C1 segment of cervical spinal cord (tissue), 14 donors: ENCODE measurements around the gene PLA2G2A.

ENCODE experiments used
- DNase-seq, 14 donors: peaks; one replicate each; lab custom pipeline; 2025; lab: John Stamatoyannopoulos, UW

The PLA2G2A gene

GRCh38 chr1:19973616-19974015, 5.8 kb downstream of the PLA2G2A start:
- DNase-seq, result no peak

- no peak for DNase-seq
These were observed 7.8 kb downstream of the PLA2G2A start for GRCh38 chr1:19971664-19972063.

- DNase-seq, result no peak
These were observed 9.3 kb downstream of the PLA2G2A start for GRCh38 chr1:19969898-19970660.

- no peak for DNase-seq
These were observed 11.6 kb downstream of the PLA2G2A start for GRCh38 chr1:19967808-19968207.

GRCh38 chr1:19964542-19964941, 14.9 kb downstream of the PLA2G2A start:
- no peak for DNase-seq

GRCh38 chr1:19963636-19964035, 15.8 kb downstream of the PLA2G2A start:
- no peak for DNase-seq

GRCh38 chr1:19960591-19960990, 18.8 kb downstream of the PLA2G2A start:
- DNase-seq, result no peak

- DNase-seq, result no peak
These were observed 21.6 kb downstream of the PLA2G2A start for GRCh38 chr1:19957779-19958178.

- no peak for DNase-seq
These were observed 23.8 kb downstream of the PLA2G2A start for GRCh38 chr1:19955534-19956170.

GRCh38 chr1:19954059-19954458, 25.4 kb downstream of the PLA2G2A start:
- no peak for DNase-seq

GRCh38 chr1:19949016-19949415, 30.4 kb downstream of the PLA2G2A start:
- no peak for DNase-seq

- no peak for DNase-seq
These were observed 32.4 kb downstream of the PLA2G2A start for GRCh38 chr1:19946971-19947370.

- DNase-seq, result no peak
These were observed 33.1 kb downstream of the PLA2G2A start for GRCh38 chr1:19946331-19946751.

- DNase-seq, result no peak
These were observed 33.5 kb downstream of the PLA2G2A start for GRCh38 chr1:19945914-19946313.

GRCh38 chr1:19942657-19943056, 36.8 kb downstream of the PLA2G2A start:
- DNase-seq, result no peak

- DNase-seq, result no peak
These were observed 37.3 kb downstream of the PLA2G2A start for GRCh38 chr1:19942088-19942487.

GRCh38 chr1:19941206-19941568, 38.2 kb downstream of the PLA2G2A start:
- no peak for DNase-seq

GRCh38 chr1:19940486-19941205, 38.8 kb downstream of the PLA2G2A start:
- no peak for DNase-seq

GRCh38 chr1:19938472-19938871, 40.9 kb downstream of the PLA2G2A start:
- no peak for DNase-seq

- no peak for DNase-seq
These were observed 43.2 kb downstream of the PLA2G2A start for GRCh38 chr1:19936061-19936750.

GRCh38 chr1:19934336-19934735, 45.1 kb downstream of the PLA2G2A start:
- DNase-seq, result no peak

- DNase-seq, result no peak
These were observed 46.6 kb downstream of the PLA2G2A start for GRCh38 chr1:19932866-19933265.
